IMR-90 (cell line): Measurements from ENCODE around the gene CSNK1D. TPM values are rescaled to one million over a fixed set of nuclear protein-coding genes. Genes with fewer than 3 reads are reported as not detected.

Experiments used
- ATAC-seq: fragments of 200-7000 bp; cut with Tn5 transposase; 2 replicates; pipeline ENCODE4 v1.9.1; 2020; ENCODE audit warnings: low read depth, mild to moderate bottlenecking, moderate library complexity
- BruUV-seq: library from RNA; stranded (reverse); fragments of 400-500 nt; replicated peaks from 2 replicates; lab custom pipeline; 2021; lab: Mats Ljungman, UMichigan
- CTCF ChIA-PET: fragments of 300-600 bp; formaldehyde crosslinking; extraction: SDS; loops from one replicate; lab custom pipeline; 2021; ENCODE audit warnings: antibody characterized with exemption; lab: Yijun Ruan, JAX
- POLR2A ChIA-PET: fragments of 300-600 bp; sonication (Branson Sonifier 250); formaldehyde crosslinking; loops from one replicate; lab custom pipeline; 2022; ENCODE audit warnings: antibody characterized with exemption; ENCODE audit not compliant: unreplicated experiment; lab: Charles Lee
- DNase-seq: peaks from one replicate; pipeline ENCODE4 v3.0.0; 2013
- H2AFZ ChIP-seq: replicated peaks from 2 replicates; pipeline ENCODE3; 2013; ENCODE audit warnings: low read length, mild to moderate bottlenecking; ENCODE audit not compliant: poor library complexity
- H2AK5ac ChIP-seq: 2 replicates; pipeline ENCODE4 v1.6.1; 2013; ENCODE audit warnings: low read depth, low read length, inconsistent platforms
- H2AK9ac ChIP-seq: replicated peaks from 2 replicates; pipeline ENCODE3; 2013; ENCODE audit warnings: mild to moderate bottlenecking, low read depth, low read length, moderate library complexity; ENCODE audit not compliant: poor library complexity
- H2BK120ac ChIP-seq: 2 replicates; pipeline ENCODE4 v1.6.1; 2013; ENCODE audit warnings: low read depth, low read length, inconsistent platforms
- H2BK15ac ChIP-seq: 3 replicates; pipeline ENCODE4 v1.6.1; 2013; ENCODE audit warnings: low read depth, low read length, inconsistent platforms
- H2BK20ac ChIP-seq: 2 replicates; pipeline ENCODE4 v1.6.1; 2013; ENCODE audit warnings: low read depth, mild to moderate bottlenecking, inconsistent platforms, low read length, moderate library complexity
- H2BK5ac ChIP-seq: 2 replicates; pipeline ENCODE4 v1.6.1; 2013; ENCODE audit warnings: mild to moderate bottlenecking, low read depth, low read length, inconsistent platforms; ENCODE audit not compliant: poor library complexity, severe bottlenecking
- H3K14ac ChIP-seq: replicated peaks from 2 replicates; pipeline ENCODE4 v1.6.1; 2013; ENCODE audit warnings: low read depth, low read length, inconsistent platforms
- H3K18ac ChIP-seq: 2 replicates; pipeline ENCODE4 v1.6.1; 2013; ENCODE audit warnings: low read depth, low read length, control low read depth
- H3K23ac ChIP-seq: 2 replicates; pipeline ENCODE4 v1.6.1; 2013; ENCODE audit warnings: low read depth, low read length, inconsistent platforms
- H3K27ac ChIP-seq: 2 replicates; pipeline ENCODE4 v1.5.1; 2013; ENCODE audit warnings: mild to moderate bottlenecking, control low read depth, low read length; ENCODE audit not compliant: insufficient read depth
- H3K27me3 ChIP-seq: 2 replicates; pipeline ENCODE4 v1.6.1; 2013; ENCODE audit warnings: low read length; ENCODE audit not compliant: control insufficient read depth, insufficient read depth
- H3K36me3 ChIP-seq: 2 replicates; pipeline ENCODE4 v1.6.1; 2013; ENCODE audit warnings: low read length, mixed read lengths; ENCODE audit not compliant: control insufficient read depth, insufficient read depth
- H3K4ac ChIP-seq: 2 replicates; pipeline ENCODE4 v1.6.1; 2013; ENCODE audit warnings: low read depth, low read length, inconsistent platforms
- H3K4me1 ChIP-seq: 2 replicates; pipeline ENCODE4 v1.6.1; 2013; ENCODE audit warnings: low read length, mixed read lengths; ENCODE audit not compliant: control insufficient read depth, insufficient read depth
- H3K4me2 ChIP-seq: 2 replicates; pipeline ENCODE4 v1.6.1; 2013; ENCODE audit warnings: low read depth, mild to moderate bottlenecking, control low read depth, low read length, moderate library complexity
- H3K4me3 ChIP-seq: 2 replicates; pipeline ENCODE4 v1.5.1; 2013; ENCODE audit warnings: low read depth, mild to moderate bottlenecking, control low read depth, low read length, moderate library complexity; ENCODE audit not compliant: insufficient read depth
- H3K56ac ChIP-seq: 2 replicates; pipeline ENCODE4 v1.6.1; 2013; ENCODE audit warnings: low read length, inconsistent platforms; ENCODE audit not compliant: insufficient read depth; ENCODE audit errors: extremely low read depth
- H3K79me1 ChIP-seq, 2 experiments: 2 replicates each; pipeline ENCODE4 v1.6.1; 2013; ENCODE audit warnings: low read length in 2 of 2, inconsistent platforms in 1 of 2, low read depth in 1 of 2
- H3K9ac ChIP-seq: 2 replicates; pipeline ENCODE4 v1.6.1; 2013; ENCODE audit warnings: low read depth, low read length, control low read depth
- H3K9me1 ChIP-seq: 2 replicates; pipeline ENCODE4 v1.6.1; 2013; ENCODE audit warnings: low read length, inconsistent platforms; ENCODE audit not compliant: insufficient read depth
- H3K9me3 ChIP-seq: 2 replicates; pipeline ENCODE4 v1.6.1; 2013; ENCODE audit warnings: low read length; ENCODE audit not compliant: control insufficient read depth, insufficient read depth
- H4K20me1 ChIP-seq: 2 replicates; pipeline ENCODE4 v1.6.1; 2013; ENCODE audit warnings: low read length, inconsistent platforms; ENCODE audit not compliant: insufficient read depth
- H4K5ac ChIP-seq: 2 replicates; pipeline ENCODE4 v1.6.1; 2013; ENCODE audit warnings: mild to moderate bottlenecking, low read depth, low read length, control low read depth
- H4K8ac ChIP-seq, 2 experiments: 2 replicates each; pipeline ENCODE4 v1.6.1; 2013; ENCODE audit warnings: low read depth in 2 of 2, low read length in 2 of 2, control low read depth in 1 of 2, inconsistent platforms in 1 of 2
- H4K91ac ChIP-seq: 2 replicates; pipeline ENCODE4 v1.6.1; 2013; ENCODE audit warnings: low read depth, low read length, inconsistent platforms; ENCODE audit not compliant: insufficient read depth
- BHLHE40 ChIP-seq: fragments of 150-350 bp; IDR thresholded peaks from 2 replicates; pipeline ENCODE4 v1.6.1; 2016; ENCODE audit warnings: mild to moderate bottlenecking, low read depth, low read length
- CTCF ChIP-seq: conservative IDR thresholded peaks from 2 replicates; pipeline ENCODE4 v1.5.1; 2012; ENCODE audit warnings: mild to moderate bottlenecking, low read depth, low read length, improper control_type of control experiment
- FOS ChIP-seq: fragments of 150-350 bp; IDR thresholded peaks from 2 replicates; pipeline ENCODE4 v1.6.1; 2016; ENCODE audit warnings: low read depth, low read length
- MXI1 ChIP-seq: IDR thresholded peaks from 2 replicates; pipeline ENCODE4 v1.6.1; 2012; ENCODE audit warnings: low read depth, mild to moderate bottlenecking, low read length, moderate library complexity, borderline replicate concordance
- WGBS, 2 experiments: methylation state at CpG; one replicate each; pipeline versions ENCODE4 v1.1.5 to v1.1.7; 2013; ENCODE audit warnings: missing lambda C conversion rate in 2 of 2; ENCODE audit not compliant: insufficient read length in 1 of 2; ENCODE audit errors: extremely low coverage in 2 of 2; 5-methylcytosine and 5-hydroxymethylcytosine counted together
- dilution Hi-C: fragments of 300-500 bp; cut with HindIII; formaldehyde crosslinking; loops from one replicate; pipeline ENCODE4 v1.14.3; 2018; ENCODE audit warnings: low sequenced_read_pairs; ENCODE audit not compliant: unreplicated experiment
- in situ Hi-C: fragments of 300-500 bp; cut with MboI; formaldehyde crosslinking; loops from 3 replicates; pipeline ENCODE4 v1.14.3; 2019; ENCODE audit warnings: low sequenced_read_pairs, inconsistent platforms, mixed read lengths
- intact Hi-C: fragments of 100-400 bp; cut with micrococcal nuclease; formaldehyde crosslinking; loops from 2 replicates; pipeline ENCODE4 v1.10.0; 2022
- polyA plus RNA-seq, 3 experiments: library from polyadenylated mRNA; depleted of rRNA; stranded (reverse); fragments of >200 nt; gene quantifications; 2 replicates each; pipeline ENCODE4 v1.2.3, GENCODE V29; 2012; ENCODE audit warnings: low replicate concordance in 1 of 3
- total RNA-seq: library from RNA; depleted of rRNA; stranded (reverse); fragments of >200 nt; gene quantifications from 2 replicates; pipeline ENCODE4 v1.2.3, GENCODE V29; 2012
- TF ChIP-seq, protein P1 (sequence below): fragments of 150-350 bp; IDR thresholded peaks from 2 replicates; pipeline ENCODE4 v1.6.1; 2017; ENCODE audit warnings: mild to moderate bottlenecking, antibody characterized with exemption, low read length, low read depth

The CSNK1D gene
- total and polyA plus RNA-seq, 2 of the 4 experiments (the other 2 are of a cell fraction), result 47.1 to 186 TPM

GRCh38 chr17:82247182-82247823 is 26.2 kb downstream of the CSNK1D start (continued):
- no peak for TF ChIP-seq BHLHE40

DNA sequence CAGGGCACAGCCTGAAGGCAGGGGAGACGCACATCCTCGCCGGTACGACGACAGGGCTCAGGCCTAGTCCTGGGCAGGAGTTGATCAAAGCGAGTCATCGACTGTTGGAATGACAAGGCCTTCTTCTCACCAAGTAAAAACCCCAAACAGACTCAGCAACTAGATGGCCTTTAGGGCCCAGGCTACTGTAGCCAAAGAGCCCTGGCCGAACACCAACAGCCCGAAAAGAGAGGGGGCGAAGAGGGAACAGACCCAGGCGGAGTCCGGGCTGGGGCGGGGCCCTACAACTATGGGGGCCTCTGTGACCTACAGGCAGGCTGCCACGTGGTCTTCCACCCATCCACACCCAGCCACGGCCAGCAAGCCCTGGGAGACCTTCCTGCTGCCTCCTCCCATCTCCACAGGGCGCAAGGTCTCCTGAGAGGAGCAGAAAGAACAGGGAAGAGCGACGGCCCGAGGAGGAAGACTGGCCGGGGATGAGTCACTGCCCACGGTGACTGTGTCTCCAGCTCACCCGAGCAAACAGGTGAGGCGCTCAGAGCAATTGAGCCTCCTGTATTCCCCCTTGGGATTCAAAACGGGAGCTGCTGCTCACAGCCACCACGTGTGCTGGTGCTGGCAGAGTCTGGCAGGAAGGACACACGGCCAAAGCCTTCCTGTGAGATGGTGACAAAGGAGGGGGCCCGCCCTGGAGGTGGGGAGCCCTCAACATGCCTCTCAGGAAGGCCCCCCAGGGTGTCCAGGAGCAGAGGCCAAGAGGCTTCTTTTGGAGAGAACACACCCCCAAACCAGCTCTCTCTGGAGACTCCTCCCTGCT is 26.9 kb downstream of the CSNK1D start:
- Histone ChIP-seq H3K14ac (no peak overlapping the region), H3K4me1 (peaks cover 15% of the 10 kb centered on the region; the same call in 1 of the 2 replicates), H2AK5ac (0 out of 2 replicates have a peak overlapping the region, but pooled peaks have one; percentile 29), H4K8ac (no peak overlapping the region), H3K4me2 (no peak overlapping the region), H3K9ac (no peak overlapping the region), H3K23ac (no peak overlapping the region), H2BK120ac (no peak overlapping the region), H3K9me1 (peaks cover 3% of the 10 kb centered on the region; the same call in 1 of the 2 replicates), H2BK5ac (peak overlapping the region; percentile 12), H3K56ac (no peak overlapping the region), H3K4me3 (no peak overlapping the region), H2AFZ (no peak overlapping the region), H4K20me1 (peaks cover 100% of the 10 kb centered on the region), H2BK15ac (no peak overlapping the region), H3K9me3 (no peaks in the 10 kb centered on the region), H3K36me3 (peaks cover 88% of the 10 kb centered on the region), H3K79me1 (peaks cover 6 to 93% of the 10 kb centered on the region in 2 experiments; a peak in 3 of 4 replicates), H3K18ac (no peak overlapping the region), H3K27ac (no peak overlapping the region; the same call in 1 of the 2 replicates), H4K5ac (no peak overlapping the region), H3K4ac (no peak overlapping the region), H2AK9ac (no peak overlapping the region), H4K91ac (no peak overlapping the region), H2BK20ac (no peak overlapping the region), H3K27me3 (no peaks in the 10 kb centered on the region)
- ATAC-seq (peak; percentile 6; the same call in 1 of the 2 replicates), DNase-seq (peak; percentile 63)
- intact Hi-C loops, result no loop called here
- POLR2A ChIA-PET, result no interaction called here
- in situ Hi-C loops, result no loop called here
- 43% methylated on average over 4 of the region's 27 CpGs; no CpG with 5 or more reads in 1 of the 2 experiments for WGBS, 2 experiments
- TF ChIP-seq CTCF, result no peak
- 0 out of 2 replicates have a peak, but pooled peaks have one; percentile 37 for TF ChIP-seq FOS
- TF ChIP-seq MXI1, result no peak
- TF ChIP-seq, protein P1, sequence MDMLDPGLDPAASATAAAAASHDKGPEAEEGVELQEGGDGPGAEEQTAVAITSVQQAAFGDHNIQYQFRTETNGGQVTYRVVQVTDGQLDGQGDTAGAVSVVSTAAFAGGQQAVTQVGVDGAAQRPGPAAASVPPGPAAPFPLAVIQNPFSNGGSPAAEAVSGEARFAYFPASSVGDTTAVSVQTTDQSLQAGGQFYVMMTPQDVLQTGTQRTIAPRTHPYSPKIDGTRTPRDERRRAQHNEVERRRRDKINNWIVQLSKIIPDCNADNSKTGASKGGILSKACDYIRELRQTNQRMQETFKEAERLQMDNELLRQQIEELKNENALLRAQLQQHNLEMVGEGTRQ, result 0 out of 2 replicates have a peak, but pooled peaks have one; percentile 10
- dilution Hi-C loops, result no loop called here
- CTCF ChIA-PET, result interaction anchor here (0.6 kb wide), 1 partner anchor 50 kb away, joined by 3 read pairs; no protein-coding TSS in a partner anchor
- no TSS peak for BruUV-seq
